Panc1 (cell line): ENCODE measurements around the gene PRKAG2.

Source experiments
- POLR2AphosphoS5 ChIP-seq: IDR thresholded peaks from 2 replicates; pipeline ENCODE4 v1.6.1; 2012; ENCODE audit warnings: mild to moderate bottlenecking, low read depth, low read length, moderate library complexity
- TF ChIP-seq, protein P1 (sequence below): fragments of 450-650 bp; IDR thresholded peaks from 2 replicates; pipeline ENCODE4 v1.5.1; 2017; ENCODE audit warnings: mild to moderate bottlenecking
- TF ChIP-seq, protein P2 (sequence below), 2 experiments: IDR thresholded peaks; 2 replicates each; pipeline ENCODE4 v1.6.1; 2011 to 2012; ENCODE audit warnings: low read depth in 2 of 2, control low read depth in 1 of 2, low read length in 1 of 2, mild to moderate bottlenecking in 1 of 2, moderate library complexity in 1 of 2; ENCODE audit not compliant: insufficient read depth in 1 of 2

DNA sequence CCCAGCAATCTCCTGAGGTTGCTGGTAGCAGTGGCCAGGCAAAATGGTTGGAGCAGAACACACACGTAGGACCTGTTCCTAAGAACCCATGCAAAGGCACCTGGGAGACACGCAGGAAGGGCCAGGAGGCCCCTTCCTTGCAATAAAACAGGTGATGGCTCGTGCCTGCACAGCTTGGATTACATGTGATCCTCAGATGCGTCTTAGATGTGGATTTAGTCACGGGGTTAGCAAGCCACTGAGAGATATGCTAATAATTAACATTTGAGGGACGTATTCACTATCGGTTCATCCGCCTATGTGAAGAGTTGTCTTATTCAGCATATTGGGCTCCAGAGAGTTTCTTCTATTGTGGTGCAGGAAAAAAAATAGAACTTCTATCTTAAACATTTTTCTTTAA, 352.6 kb downstream of the PRKAG2 start:
- TF ChIP-seq, protein P1, sequence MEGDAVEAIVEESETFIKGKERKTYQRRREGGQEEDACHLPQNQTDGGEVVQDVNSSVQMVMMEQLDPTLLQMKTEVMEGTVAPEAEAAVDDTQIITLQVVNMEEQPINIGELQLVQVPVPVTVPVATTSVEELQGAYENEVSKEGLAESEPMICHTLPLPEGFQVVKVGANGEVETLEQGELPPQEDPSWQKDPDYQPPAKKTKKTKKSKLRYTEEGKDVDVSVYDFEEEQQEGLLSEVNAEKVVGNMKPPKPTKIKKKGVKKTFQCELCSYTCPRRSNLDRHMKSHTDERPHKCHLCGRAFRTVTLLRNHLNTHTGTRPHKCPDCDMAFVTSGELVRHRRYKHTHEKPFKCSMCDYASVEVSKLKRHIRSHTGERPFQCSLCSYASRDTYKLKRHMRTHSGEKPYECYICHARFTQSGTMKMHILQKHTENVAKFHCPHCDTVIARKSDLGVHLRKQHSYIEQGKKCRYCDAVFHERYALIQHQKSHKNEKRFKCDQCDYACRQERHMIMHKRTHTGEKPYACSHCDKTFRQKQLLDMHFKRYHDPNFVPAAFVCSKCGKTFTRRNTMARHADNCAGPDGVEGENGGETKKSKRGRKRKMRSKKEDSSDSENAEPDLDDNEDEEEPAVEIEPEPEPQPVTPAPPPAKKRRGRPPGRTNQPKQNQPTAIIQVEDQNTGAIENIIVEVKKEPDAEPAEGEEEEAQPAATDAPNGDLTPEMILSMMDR: no peak
- TF ChIP-seq, protein P2, sequence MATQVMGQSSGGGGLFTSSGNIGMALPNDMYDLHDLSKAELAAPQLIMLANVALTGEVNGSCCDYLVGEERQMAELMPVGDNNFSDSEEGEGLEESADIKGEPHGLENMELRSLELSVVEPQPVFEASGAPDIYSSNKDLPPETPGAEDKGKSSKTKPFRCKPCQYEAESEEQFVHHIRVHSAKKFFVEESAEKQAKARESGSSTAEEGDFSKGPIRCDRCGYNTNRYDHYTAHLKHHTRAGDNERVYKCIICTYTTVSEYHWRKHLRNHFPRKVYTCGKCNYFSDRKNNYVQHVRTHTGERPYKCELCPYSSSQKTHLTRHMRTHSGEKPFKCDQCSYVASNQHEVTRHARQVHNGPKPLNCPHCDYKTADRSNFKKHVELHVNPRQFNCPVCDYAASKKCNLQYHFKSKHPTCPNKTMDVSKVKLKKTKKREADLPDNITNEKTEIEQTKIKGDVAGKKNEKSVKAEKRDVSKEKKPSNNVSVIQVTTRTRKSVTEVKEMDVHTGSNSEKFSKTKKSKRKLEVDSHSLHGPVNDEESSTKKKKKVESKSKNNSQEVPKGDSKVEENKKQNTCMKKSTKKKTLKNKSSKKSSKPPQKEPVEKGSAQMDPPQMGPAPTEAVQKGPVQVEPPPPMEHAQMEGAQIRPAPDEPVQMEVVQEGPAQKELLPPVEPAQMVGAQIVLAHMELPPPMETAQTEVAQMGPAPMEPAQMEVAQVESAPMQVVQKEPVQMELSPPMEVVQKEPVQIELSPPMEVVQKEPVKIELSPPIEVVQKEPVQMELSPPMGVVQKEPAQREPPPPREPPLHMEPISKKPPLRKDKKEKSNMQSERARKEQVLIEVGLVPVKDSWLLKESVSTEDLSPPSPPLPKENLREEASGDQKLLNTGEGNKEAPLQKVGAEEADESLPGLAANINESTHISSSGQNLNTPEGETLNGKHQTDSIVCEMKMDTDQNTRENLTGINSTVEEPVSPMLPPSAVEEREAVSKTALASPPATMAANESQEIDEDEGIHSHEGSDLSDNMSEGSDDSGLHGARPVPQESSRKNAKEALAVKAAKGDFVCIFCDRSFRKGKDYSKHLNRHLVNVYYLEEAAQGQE (IDR thresholded peaks at IDR 0.05; ENCODE audit: insufficient read depth in 1 of 2, low read depth in 2 of 2, low read length in 1 of 2): no peak
- no peak for TF ChIP-seq POLR2AphosphoS5
